Neural cell (in vitro differentiated cells): Measurements from ENCODE around the gene AKAP6.
A peak's percentile ranks its signal among the peaks of the same experiment; 100 is the strongest.

Experiments
- EZH2 ChIP-seq: fragments of 200-600, 300-800 bp; shearing (Covaris generic), sonication (generic); IDR thresholded peaks from 2 replicates; pipeline ENCODE4 v1.6.1; 2014; ENCODE audit warnings: antibody characterized with exemption, low read length, borderline replicate concordance, mild to moderate bottlenecking; ENCODE audit not compliant: insufficient read depth, poor library complexity, severe bottlenecking
- TF ChIP-seq, protein P1 (sequence below): fragments of 450-650 bp; IDR thresholded peaks from 2 replicates; pipeline ENCODE4 v1.5.1; 2014; ENCODE audit warnings: antibody characterized with exemption, mild to moderate bottlenecking, moderate library complexity; ENCODE audit not compliant: poor library complexity, severe bottlenecking

DNA sequence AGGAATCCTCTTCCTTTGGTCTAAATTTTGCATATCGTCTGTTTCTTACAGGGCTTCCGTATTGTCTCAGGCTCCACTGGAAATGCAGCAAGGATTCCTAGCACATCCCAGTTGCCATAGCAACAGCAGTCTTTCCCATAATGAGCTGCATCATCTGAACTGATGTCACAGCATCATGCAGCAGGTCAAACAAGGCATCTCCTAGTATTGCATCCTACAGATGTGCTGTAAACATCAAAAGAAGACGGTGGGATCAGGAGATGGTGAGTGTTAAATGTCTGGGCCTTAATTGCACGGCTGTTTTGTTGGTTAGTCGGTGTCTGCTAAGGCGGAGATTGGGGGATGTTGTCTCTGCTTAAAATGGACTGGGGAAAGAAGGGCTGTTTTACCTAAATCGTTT is at the start of gene AKAP6:
- TF ChIP-seq, protein P1, sequence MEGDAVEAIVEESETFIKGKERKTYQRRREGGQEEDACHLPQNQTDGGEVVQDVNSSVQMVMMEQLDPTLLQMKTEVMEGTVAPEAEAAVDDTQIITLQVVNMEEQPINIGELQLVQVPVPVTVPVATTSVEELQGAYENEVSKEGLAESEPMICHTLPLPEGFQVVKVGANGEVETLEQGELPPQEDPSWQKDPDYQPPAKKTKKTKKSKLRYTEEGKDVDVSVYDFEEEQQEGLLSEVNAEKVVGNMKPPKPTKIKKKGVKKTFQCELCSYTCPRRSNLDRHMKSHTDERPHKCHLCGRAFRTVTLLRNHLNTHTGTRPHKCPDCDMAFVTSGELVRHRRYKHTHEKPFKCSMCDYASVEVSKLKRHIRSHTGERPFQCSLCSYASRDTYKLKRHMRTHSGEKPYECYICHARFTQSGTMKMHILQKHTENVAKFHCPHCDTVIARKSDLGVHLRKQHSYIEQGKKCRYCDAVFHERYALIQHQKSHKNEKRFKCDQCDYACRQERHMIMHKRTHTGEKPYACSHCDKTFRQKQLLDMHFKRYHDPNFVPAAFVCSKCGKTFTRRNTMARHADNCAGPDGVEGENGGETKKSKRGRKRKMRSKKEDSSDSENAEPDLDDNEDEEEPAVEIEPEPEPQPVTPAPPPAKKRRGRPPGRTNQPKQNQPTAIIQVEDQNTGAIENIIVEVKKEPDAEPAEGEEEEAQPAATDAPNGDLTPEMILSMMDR: peak; percentile 18
- TF ChIP-seq EZH2: no peak
